Caco-2 (cell line): Measurements from ENCODE around the gene ZNF407. TPM values are rescaled to one million over a fixed set of nuclear protein-coding genes. Genes with fewer than 3 reads are reported as not detected.

Source experiments
- BruUV-seq: library from RNA; stranded (reverse); fragments of 400-500 nt; replicated peaks from 2 replicates; lab custom pipeline; 2021; lab: Mats Ljungman, UMichigan
- CTCF ChIA-PET: fragments of 300-600 bp; sonication (Branson Sonifier 250); formaldehyde crosslinking; loops from one replicate; lab custom pipeline; 2022; ENCODE audit warnings: antibody characterized with exemption; lab: Charles Lee
- POLR2A ChIA-PET: fragments of 300-600 bp; sonication (Branson Sonifier 250); formaldehyde crosslinking; loops from one replicate; lab custom pipeline; 2022; ENCODE audit warnings: antibody characterized with exemption; lab: Charles Lee
- DNase-seq, 2 experiments: peaks; one replicate each; pipeline versions ENCODE4 v3.0.0 to v3.0.0-alpha.2; 2020 to 2022
- H3K27me3 ChIP-seq: replicated peaks from 2 replicates; pipeline ENCODE4 v1.6.0; 2011; ENCODE audit warnings: low read length; ENCODE audit not compliant: control insufficient read depth, insufficient read depth
- H3K36me3 ChIP-seq: 2 replicates; pipeline ENCODE4 v1.5.1; 2011; ENCODE audit warnings: low read length; ENCODE audit not compliant: control insufficient read depth, insufficient read depth
- H3K4me1 ChIP-seq: fragments of 250-450 bp; sonication (Bioruptor Pico); 2 replicates; pipeline ENCODE4 v1.5.1; 2020; ENCODE audit warnings: mild to moderate bottlenecking
- H3K4me3 ChIP-seq: 2 replicates; pipeline ENCODE4 v1.5.1; 2011; ENCODE audit warnings: low read depth, mild to moderate bottlenecking, control low read depth, low read length
- H3K9me3 ChIP-seq: fragments of 250-450 bp; sonication (Bioruptor Pico); 2 replicates; pipeline ENCODE4 v1.5.1; 2020; ENCODE audit warnings: mild to moderate bottlenecking, moderate library complexity
- H3K27ac Mint-ChIP-seq: one replicate; pipeline ENCODE4 v1.8.0; 2022; ENCODE audit warnings: mixed read lengths; ENCODE audit not compliant: unreplicated experiment
- H3K27me3 Mint-ChIP-seq: one replicate; pipeline ENCODE4 v1.8.0; 2022; ENCODE audit warnings: mixed read lengths; ENCODE audit not compliant: insufficient read depth, unreplicated experiment
- H3K36me3 Mint-ChIP-seq: one replicate; pipeline ENCODE4 v1.8.0; 2022; ENCODE audit warnings: mild to moderate bottlenecking, mixed read lengths; ENCODE audit not compliant: insufficient read depth, unreplicated experiment
- H3K4me1 Mint-ChIP-seq: one replicate; pipeline ENCODE4 v1.8.0; 2022; ENCODE audit warnings: low read depth, mixed read lengths; ENCODE audit not compliant: unreplicated experiment
- H3K4me3 Mint-ChIP-seq: one replicate; pipeline ENCODE4 v1.8.0; 2022; ENCODE audit warnings: mild to moderate bottlenecking, moderate library complexity, mixed read lengths; ENCODE audit not compliant: unreplicated experiment
- H3K9me3 Mint-ChIP-seq: one replicate; pipeline ENCODE4 v1.8.0; 2022; ENCODE audit warnings: mixed read lengths; ENCODE audit not compliant: unreplicated experiment
- intact Hi-C: fragments of 100-400 bp; cut with micrococcal nuclease; formaldehyde crosslinking; loops from one replicate; pipeline ENCODE4 v1.10.0; 2022; ENCODE audit not compliant: unreplicated experiment
- total RNA-seq: library from RNA; stranded (reverse); gene quantifications from 2 replicates; pipeline ENCODE4 v1.2.3, GENCODE V29; 2022
- TF ChIP-seq, protein P1 (sequence below), 2 experiments: fragments of 200-600 bp in 1 of 2; IDR thresholded peaks; 1 replicate in 1 of 2; 2 replicates in 1 of 2; pipeline versions ENCODE4 v1.5.1 to v1.8.0; 2011 to 2022; ENCODE audit warnings: antibody characterized with exemption in 1 of 2, control low read depth in 1 of 2, inconsistent platforms in 1 of 2, low read depth in 1 of 2, low read length in 1 of 2, mild to moderate bottlenecking in 1 of 2, moderate library complexity in 1 of 2; ENCODE audit not compliant: insufficient read depth in 1 of 2, severe bottlenecking in 1 of 2, unreplicated experiment in 1 of 2

The ZNF407 gene
- total RNA-seq, 1 experiment from 2014 or later = 4.7 TPM

DNA sequence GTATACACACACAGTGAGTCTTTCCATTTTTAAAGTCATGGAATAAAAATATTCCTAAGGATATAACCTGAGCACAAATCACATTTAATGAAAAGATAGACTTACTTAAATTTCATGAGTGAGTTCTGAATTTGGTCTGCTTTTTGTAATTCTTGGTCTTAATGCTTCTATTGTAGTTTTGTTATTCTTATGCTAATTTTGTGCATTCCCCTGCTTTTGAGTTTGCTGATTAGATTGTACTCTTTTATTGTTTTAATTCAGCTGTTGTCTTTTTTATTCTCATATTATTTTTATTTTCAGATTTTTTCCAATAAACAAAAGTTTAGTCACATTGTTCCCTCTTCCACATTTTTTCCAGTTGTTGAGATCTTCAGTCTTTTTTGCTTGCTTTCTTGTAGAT lies 202.4 kb downstream of the ZNF407 start:
- H3K4me1 Mint-ChIP-seq = peaks cover 7% of the 10 kb centered on the region
- no peaks in the 10 kb centered on the region for H3K9me3 ChIP-seq
- no peaks in the 10 kb centered on the region for H3K36me3 Mint-ChIP-seq
- no peaks in the 10 kb centered on the region for H3K27me3 ChIP-seq
- TF ChIP-seq, protein P1, sequence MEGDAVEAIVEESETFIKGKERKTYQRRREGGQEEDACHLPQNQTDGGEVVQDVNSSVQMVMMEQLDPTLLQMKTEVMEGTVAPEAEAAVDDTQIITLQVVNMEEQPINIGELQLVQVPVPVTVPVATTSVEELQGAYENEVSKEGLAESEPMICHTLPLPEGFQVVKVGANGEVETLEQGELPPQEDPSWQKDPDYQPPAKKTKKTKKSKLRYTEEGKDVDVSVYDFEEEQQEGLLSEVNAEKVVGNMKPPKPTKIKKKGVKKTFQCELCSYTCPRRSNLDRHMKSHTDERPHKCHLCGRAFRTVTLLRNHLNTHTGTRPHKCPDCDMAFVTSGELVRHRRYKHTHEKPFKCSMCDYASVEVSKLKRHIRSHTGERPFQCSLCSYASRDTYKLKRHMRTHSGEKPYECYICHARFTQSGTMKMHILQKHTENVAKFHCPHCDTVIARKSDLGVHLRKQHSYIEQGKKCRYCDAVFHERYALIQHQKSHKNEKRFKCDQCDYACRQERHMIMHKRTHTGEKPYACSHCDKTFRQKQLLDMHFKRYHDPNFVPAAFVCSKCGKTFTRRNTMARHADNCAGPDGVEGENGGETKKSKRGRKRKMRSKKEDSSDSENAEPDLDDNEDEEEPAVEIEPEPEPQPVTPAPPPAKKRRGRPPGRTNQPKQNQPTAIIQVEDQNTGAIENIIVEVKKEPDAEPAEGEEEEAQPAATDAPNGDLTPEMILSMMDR (IDR thresholded peaks at IDR 0.05; ENCODE audit: insufficient read depth in 1 of 2, low read depth in 1 of 2, low read length in 1 of 2, severe bottlenecking in 1 of 2, unreplicated experiment in 1 of 2) = no peak
- no TSS peak for BruUV-seq
- no peaks in the 10 kb centered on the region for H3K36me3 ChIP-seq
- ChIA-PET CTCF (no interaction called here), POLR2A (no interaction called here)
- H3K9me3 Mint-ChIP-seq = no peaks in the 10 kb centered on the region
- intact Hi-C loops = no loop called here
- H3K4me3 Mint-ChIP-seq = no peak overlapping the region
- H3K4me1 ChIP-seq = no peaks in the 10 kb centered on the region
- H3K27ac Mint-ChIP-seq = no peak overlapping the region
- H3K27me3 Mint-ChIP-seq = no peaks in the 10 kb centered on the region
- H3K4me3 ChIP-seq = no peak overlapping the region
- no peak for DNase-seq

DNA sequence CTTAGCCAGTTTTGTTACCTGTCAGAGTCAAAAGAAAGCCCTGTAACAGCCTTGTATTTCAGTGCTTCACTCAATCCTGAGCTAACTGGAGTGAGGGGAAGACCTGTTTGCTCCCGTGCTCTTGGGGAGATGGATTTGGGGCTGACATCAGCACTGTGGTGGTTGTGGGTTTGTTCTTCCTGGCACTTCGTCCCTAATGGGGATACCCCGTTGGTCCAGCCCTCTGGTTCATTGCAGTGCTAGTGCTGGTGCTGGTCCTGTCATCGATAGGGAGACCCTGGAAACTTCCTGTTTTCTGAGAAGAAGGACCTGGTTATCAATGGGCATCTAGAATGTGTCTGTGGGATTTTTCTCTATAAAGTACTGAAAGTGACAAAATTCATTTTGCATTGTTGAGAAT lies 205.4 kb downstream of the ZNF407 start:
- intact Hi-C loops = no loop called here
- H3K27me3 Mint-ChIP-seq = no peaks in the 10 kb centered on the region
- Histone ChIP-seq H3K4me3 (no peak overlapping the region), H3K36me3 (no peaks in the 10 kb centered on the region), H3K9me3 (no peaks in the 10 kb centered on the region), H3K27me3 (no peaks in the 10 kb centered on the region), H3K4me1 (peaks cover 12% of the 10 kb centered on the region; the same call in 1 of the 2 replicates)
- peaks cover 8% of the 10 kb centered on the region for H3K4me1 Mint-ChIP-seq
- TF ChIP-seq, protein P1 (IDR thresholded peaks at IDR 0.05; ENCODE audit: insufficient read depth in 1 of 2, low read depth in 1 of 2, low read length in 1 of 2, severe bottlenecking in 1 of 2, unreplicated experiment in 1 of 2) = no peak
- ChIA-PET CTCF (no interaction called here), POLR2A (no interaction called here)
- no peaks in the 10 kb centered on the region for H3K36me3 Mint-ChIP-seq
- DNase-seq = no peak
- no peak overlapping the region for H3K4me3 Mint-ChIP-seq
- BruUV-seq = no TSS peak
- no peaks in the 10 kb centered on the region for H3K9me3 Mint-ChIP-seq
- no peak overlapping the region for H3K27ac Mint-ChIP-seq

DNA sequence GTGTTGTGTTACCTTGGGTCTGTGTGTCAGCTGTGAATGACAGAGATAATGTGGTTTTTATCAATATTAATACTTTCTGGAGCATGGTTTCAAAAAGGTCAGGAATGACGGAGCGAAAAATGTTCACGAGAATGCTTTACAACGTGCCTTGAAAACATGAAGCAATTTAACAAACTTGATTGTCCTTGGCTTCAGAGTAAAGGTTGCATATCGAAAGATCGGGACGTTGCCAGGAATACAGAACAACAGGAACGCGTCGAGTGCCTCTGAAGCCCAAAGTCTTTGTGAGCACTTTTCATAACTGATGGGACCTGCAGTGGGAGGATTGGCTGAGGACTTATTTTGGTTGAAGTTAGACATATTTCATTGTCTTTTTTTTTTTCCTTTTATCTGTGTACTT lies 206.1 kb downstream of the ZNF407 start:
- TF ChIP-seq, protein P1 (IDR thresholded peaks at IDR 0.05; ENCODE audit: insufficient read depth in 1 of 2, low read depth in 1 of 2, low read length in 1 of 2, severe bottlenecking in 1 of 2, unreplicated experiment in 1 of 2) = no peak
- H3K4me1 ChIP-seq = peaks cover 12% of the 10 kb centered on the region; the same call in 1 of the 2 replicates
- Mint-ChIP-seq H3K4me1 (peaks cover 8% of the 10 kb centered on the region), H3K27me3 (no peaks in the 10 kb centered on the region), H3K27ac (no peak overlapping the region), H3K9me3 (no peaks in the 10 kb centered on the region), H3K4me3 (no peak overlapping the region), H3K36me3 (no peaks in the 10 kb centered on the region)
- no peak for DNase-seq
- H3K9me3 ChIP-seq = no peaks in the 10 kb centered on the region
- POLR2A ChIA-PET = no interaction called here
- no peaks in the 10 kb centered on the region for H3K36me3 ChIP-seq
- CTCF ChIA-PET = no interaction called here
- H3K4me3 ChIP-seq = no peak overlapping the region
- H3K27me3 ChIP-seq = no peaks in the 10 kb centered on the region
- BruUV-seq = no TSS peak
- intact Hi-C loops = no loop called here
